ENCODE measurements around the gene RNF144B.

Gene RNF144B

GRCh38 chr6:18488004-18488403 lies 100.9 kb downstream of the RNF144B start:
- Histone ChIP-seq H3K36me3 (ENCODE audit: control insufficient read depth, insufficient read depth, low read length) (no peaks in the 10 kb centered on the region), H3K4me3 (ENCODE audit: low read depth, low read length) (no peak overlapping the region), H3K27me3 (ENCODE audit: control insufficient read depth, insufficient read depth, low read length) (no peaks in the 10 kb centered on the region), H3K27ac (ENCODE audit: low read depth, low read length) (no peak overlapping the region), H3K9ac (ENCODE audit: low read depth, low read length) (no peak overlapping the region), H3K4me1 (ENCODE audit: control insufficient read depth, insufficient read depth, low read length) (peaks cover 16% of the 10 kb centered on the region), H3K9me3 (ENCODE audit: control insufficient read depth, insufficient read depth, low read length) (no peaks in the 10 kb centered on the region)

GRCh38 chr6:18488526-18489270 lies 101.5 kb downstream of the RNF144B start:
- H3K36me3 ChIP-seq (ENCODE audit: control insufficient read depth, insufficient read depth, low read length), result no peaks in the 10 kb centered on the region
- H3K4me3 ChIP-seq (ENCODE audit: low read depth, low read length), result no peak overlapping the region
- H3K27me3 ChIP-seq (ENCODE audit: control insufficient read depth, insufficient read depth, low read length), result no peaks in the 10 kb centered on the region
- H3K4me1 ChIP-seq (ENCODE audit: control insufficient read depth, insufficient read depth, low read length), result peaks cover 16% of the 10 kb centered on the region
- no peaks in the 10 kb centered on the region for H3K9me3 ChIP-seq (ENCODE audit: control insufficient read depth, insufficient read depth, low read length)
- H3K9ac ChIP-seq (ENCODE audit: low read depth, low read length), result no peak overlapping the region
- H3K27ac ChIP-seq (ENCODE audit: low read depth, low read length), result no peak overlapping the region

- Histone ChIP-seq H3K9ac (ENCODE audit: low read depth, low read length) (no peak overlapping the region), H3K27me3 (ENCODE audit: control insufficient read depth, insufficient read depth, low read length) (no peaks in the 10 kb centered on the region), H3K36me3 (ENCODE audit: control insufficient read depth, insufficient read depth, low read length) (no peaks in the 10 kb centered on the region), H3K4me1 (ENCODE audit: control insufficient read depth, insufficient read depth, low read length) (peaks cover 16% of the 10 kb centered on the region), H3K27ac (ENCODE audit: low read depth, low read length) (no peak overlapping the region), H3K9me3 (ENCODE audit: control insufficient read depth, insufficient read depth, low read length) (no peaks in the 10 kb centered on the region), H3K4me3 (ENCODE audit: low read depth, low read length) (no peak overlapping the region)
Measured at GRCh38 chr6:18489335-18489734, 102.2 kb downstream of the RNF144B start.

GRCh38 chr6:18491308-18492045 lies 104.3 kb downstream of the RNF144B start:
- H3K27me3 ChIP-seq (ENCODE audit: control insufficient read depth, insufficient read depth, low read length), result no peaks in the 10 kb centered on the region
- H3K9me3 ChIP-seq (ENCODE audit: control insufficient read depth, insufficient read depth, low read length), result no peaks in the 10 kb centered on the region
- H3K36me3 ChIP-seq (ENCODE audit: control insufficient read depth, insufficient read depth, low read length), result no peaks in the 10 kb centered on the region
- peaks cover 16% of the 10 kb centered on the region for H3K4me1 ChIP-seq (ENCODE audit: control insufficient read depth, insufficient read depth, low read length)
- H3K27ac ChIP-seq (ENCODE audit: low read depth, low read length), result peak overlapping the region; percentile 64
- H3K9ac ChIP-seq (ENCODE audit: low read depth, low read length), result no peak overlapping the region
- H3K4me3 ChIP-seq (ENCODE audit: low read depth, low read length), result no peak overlapping the region

- Histone ChIP-seq H3K4me1 (ENCODE audit: control insufficient read depth, insufficient read depth, low read length) (peaks cover 15% of the 10 kb centered on the region), H3K9ac (ENCODE audit: low read depth, low read length) (no peak overlapping the region), H3K27me3 (ENCODE audit: control insufficient read depth, insufficient read depth, low read length) (no peaks in the 10 kb centered on the region), H3K36me3 (ENCODE audit: control insufficient read depth, insufficient read depth, low read length) (no peaks in the 10 kb centered on the region), H3K4me3 (ENCODE audit: low read depth, low read length) (no peak overlapping the region), H3K27ac (ENCODE audit: low read depth, low read length) (no peak overlapping the region), H3K9me3 (ENCODE audit: control insufficient read depth, insufficient read depth, low read length) (no peaks in the 10 kb centered on the region)
Measured at GRCh38 chr6:18492972-18493371, 105.8 kb downstream of the RNF144B start.

- Histone ChIP-seq H3K9me3 (ENCODE audit: control insufficient read depth, insufficient read depth, low read length) (no peaks in the 10 kb centered on the region), H3K27me3 (ENCODE audit: control insufficient read depth, insufficient read depth, low read length) (no peaks in the 10 kb centered on the region), H3K36me3 (ENCODE audit: control insufficient read depth, insufficient read depth, low read length) (no peaks in the 10 kb centered on the region), H3K9ac (ENCODE audit: low read depth, low read length) (no peak overlapping the region), H3K27ac (ENCODE audit: low read depth, low read length) (no peak overlapping the region), H3K4me1 (ENCODE audit: control insufficient read depth, insufficient read depth, low read length) (peaks cover 10% of the 10 kb centered on the region), H3K4me3 (ENCODE audit: low read depth, low read length) (no peak overlapping the region)
Measured at GRCh38 chr6:18493382-18493891, 106.3 kb downstream of the RNF144B start.

- H3K4me3 ChIP-seq (ENCODE audit: low read depth, low read length), result no peak overlapping the region
- H3K27me3 ChIP-seq (ENCODE audit: control insufficient read depth, insufficient read depth, low read length), result no peaks in the 10 kb centered on the region
- H3K9me3 ChIP-seq (ENCODE audit: control insufficient read depth, insufficient read depth, low read length), result no peaks in the 10 kb centered on the region
- no peaks in the 10 kb centered on the region for H3K36me3 ChIP-seq (ENCODE audit: control insufficient read depth, insufficient read depth, low read length)
- H3K4me1 ChIP-seq (ENCODE audit: control insufficient read depth, insufficient read depth, low read length), result peaks cover 9% of the 10 kb centered on the region
- no peak overlapping the region for H3K9ac ChIP-seq (ENCODE audit: low read depth, low read length)
- no peak overlapping the region for H3K27ac ChIP-seq (ENCODE audit: low read depth, low read length)
Measured at GRCh38 chr6:18493925-18494324, 106.8 kb downstream of the RNF144B start.

GRCh38 chr6:18495236-18495635 lies 108.1 kb downstream of the RNF144B start:
- Histone ChIP-seq H3K4me3 (ENCODE audit: low read depth, low read length) (no peak overlapping the region), H3K9me3 (ENCODE audit: control insufficient read depth, insufficient read depth, low read length) (no peaks in the 10 kb centered on the region), H3K9ac (ENCODE audit: low read depth, low read length) (no peak overlapping the region), H3K27ac (ENCODE audit: low read depth, low read length) (no peak overlapping the region), H3K27me3 (ENCODE audit: control insufficient read depth, insufficient read depth, low read length) (no peaks in the 10 kb centered on the region), H3K36me3 (ENCODE audit: control insufficient read depth, insufficient read depth, low read length) (no peaks in the 10 kb centered on the region), H3K4me1 (ENCODE audit: control insufficient read depth, insufficient read depth, low read length) (peaks cover 9% of the 10 kb centered on the region)

- Histone ChIP-seq H3K9ac (ENCODE audit: low read depth, low read length) (no peak overlapping the region), H3K27me3 (ENCODE audit: control insufficient read depth, insufficient read depth, low read length) (no peaks in the 10 kb centered on the region), H3K36me3 (ENCODE audit: control insufficient read depth, insufficient read depth, low read length) (no peaks in the 10 kb centered on the region), H3K27ac (ENCODE audit: low read depth, low read length) (no peak overlapping the region), H3K9me3 (ENCODE audit: control insufficient read depth, insufficient read depth, low read length) (no peaks in the 10 kb centered on the region), H3K4me3 (ENCODE audit: low read depth, low read length) (no peak overlapping the region), H3K4me1 (ENCODE audit: control insufficient read depth, insufficient read depth, low read length) (peaks cover under 1% of the 10 kb centered on the region; the same call in 1 of the 2 replicates)
Measured at GRCh38 chr6:18496462-18496861, 109.3 kb downstream of the RNF144B start.

GRCh38 chr6:18497006-18497405 lies 109.9 kb downstream of the RNF144B start:
- Histone ChIP-seq H3K4me1 (ENCODE audit: control insufficient read depth, insufficient read depth, low read length) (no peaks in the 10 kb centered on the region), H3K27ac (ENCODE audit: low read depth, low read length) (no peak overlapping the region), H3K9ac (ENCODE audit: low read depth, low read length) (no peak overlapping the region), H3K27me3 (ENCODE audit: control insufficient read depth, insufficient read depth, low read length) (no peaks in the 10 kb centered on the region), H3K36me3 (ENCODE audit: control insufficient read depth, insufficient read depth, low read length) (no peaks in the 10 kb centered on the region), H3K9me3 (ENCODE audit: control insufficient read depth, insufficient read depth, low read length) (no peaks in the 10 kb centered on the region), H3K4me3 (ENCODE audit: low read depth, low read length) (no peak overlapping the region)

- H3K9ac ChIP-seq (ENCODE audit: low read depth, low read length), result no peak overlapping the region
- H3K4me3 ChIP-seq (ENCODE audit: low read depth, low read length), result no peak overlapping the region
- H3K27ac ChIP-seq (ENCODE audit: low read depth, low read length), result no peak overlapping the region
- no peaks in the 10 kb centered on the region for H3K27me3 ChIP-seq (ENCODE audit: control insufficient read depth, insufficient read depth, low read length)
- H3K9me3 ChIP-seq (ENCODE audit: control insufficient read depth, insufficient read depth, low read length), result no peaks in the 10 kb centered on the region
- no peaks in the 10 kb centered on the region for H3K4me1 ChIP-seq (ENCODE audit: control insufficient read depth, insufficient read depth, low read length)
- H3K36me3 ChIP-seq (ENCODE audit: control insufficient read depth, insufficient read depth, low read length), result no peaks in the 10 kb centered on the region
Measured at GRCh38 chr6:18498408-18498807, 111.3 kb downstream of the RNF144B start.
